Gastroesophageal sphincter (tissue), 4 donors: Measurements from ENCODE around the gene KRT34. TPM values are rescaled to one million over a fixed set of nuclear protein-coding genes. Genes with fewer than 3 reads are reported as not detected.

ENCODE experiments used
- ATAC-seq: fragments of 150-250 bp; one replicate; pipeline ENCODE4 v1.9.1; 2016; ENCODE audit warnings: mild to moderate bottlenecking, moderate library complexity
- H3K27ac ChIP-seq, 4 donors: fragments of 200-600 bp; sonication (generic) in 3 of 4; 1 replicate in 3 of 4; 2 replicates in 1 of 4; pipeline ENCODE4 v1.5.1; 2016 to 2019
- H3K27me3 ChIP-seq: fragments of 200-600 bp; sonication (generic); one replicate; pipeline ENCODE4 v1.5.1; 2019
- H3K36me3 ChIP-seq, 2 donors: fragments of 200-600 bp; sonication (generic); one replicate each; pipeline ENCODE4 v1.5.1; 2019; ENCODE audit warnings: control low read depth in 1 of 2
- H3K4me1 ChIP-seq, 3 donors: fragments of 200-600 bp; sonication (generic); 1 replicate in 2 of 3; 2 replicates in 1 of 3; pipeline ENCODE4 v1.5.1; 2016 to 2019; ENCODE audit warnings: control low read depth in 2 of 3
- H3K4me3 ChIP-seq, 2 donors: fragments of 200-600 bp; sonication (generic); one replicate each; pipeline ENCODE4 v1.5.1; 2019; ENCODE audit warnings: mild to moderate bottlenecking in 1 of 2, moderate library complexity in 1 of 2
- H3K9me3 ChIP-seq, 3 donors: fragments of 200-600 bp; sonication (generic); one replicate each; pipeline ENCODE4 v1.5.1; 2017 to 2019; ENCODE audit warnings: control low read depth in 2 of 3
- EP300 ChIP-seq: sonication (generic); formaldehyde crosslinking; IDR thresholded peaks from one replicate; pipeline ENCODE4 v1.6.1; 2017; ENCODE audit warnings: antibody characterized with exemption, mild to moderate bottlenecking
- POLR2A ChIP-seq, 2 donors: fragments of 450-650 bp; IDR thresholded peaks; one replicate each; pipeline ENCODE4 v1.6.1; 2017; ENCODE audit warnings: antibody characterized with exemption in 2 of 2, mild to moderate bottlenecking in 2 of 2, moderate library complexity in 1 of 2
- POLR2AphosphoS5 ChIP-seq: sonication (generic); formaldehyde crosslinking; IDR thresholded peaks from one replicate; pipeline ENCODE4 v1.6.1; 2017; ENCODE audit warnings: antibody characterized with exemption
- WGBS, 2 donors: methylation state at CpG; one replicate each; pipeline ENCODE4 v1.1.5; 2018; ENCODE audit warnings: low coverage in 1 of 2; 5-methylcytosine and 5-hydroxymethylcytosine counted together
- total RNA-seq, 4 donors: library from RNA; depleted of rRNA; stranded (reverse); fragments of >200 nt; gene quantifications; one replicate each; pipeline ENCODE4 v1.1.0, GENCODE V29; 2016
- TF ChIP-seq, protein P1 (sequence below), 4 experiments: fragments of 200-600 bp in 2 of 4; fragments of 450-650 bp in 2 of 4; sonication (generic) in 1 of 4; IDR thresholded peaks; one replicate each; pipeline ENCODE4 v1.5.1; 2017 to 2019; ENCODE audit warnings: antibody characterized with exemption in 4 of 4, mild to moderate bottlenecking in 2 of 4, moderate library complexity in 2 of 4

Gene KRT34
- total RNA-seq, 4 donors from 2014 or later: 0.27 TPM; not detected in 3

DNA sequence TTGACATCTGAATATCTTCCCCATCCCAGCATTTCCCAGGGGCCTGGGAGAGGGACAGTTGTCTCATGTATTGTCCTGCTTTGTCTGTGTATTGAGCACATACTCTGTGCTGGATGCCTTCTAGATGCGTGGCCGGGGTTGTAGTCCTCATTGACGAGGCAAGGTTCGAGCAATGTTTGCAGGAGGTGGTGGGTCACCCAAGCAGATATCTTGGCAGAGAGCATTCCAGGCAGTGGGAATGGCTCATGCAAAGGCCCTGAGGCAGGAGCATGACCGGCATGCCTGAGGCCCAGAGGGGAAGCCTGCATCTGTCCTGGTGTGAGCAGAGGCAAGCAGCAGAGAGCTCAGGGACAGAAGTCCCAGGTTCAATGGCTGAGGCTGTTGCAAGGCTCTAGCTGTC, 49.0 kb downstream of the KRT34 start:
- Histone ChIP-seq H3K4me1 (no peaks in the 10 kb centered on the region), H3K36me3 (no peaks in the 10 kb centered on the region), H3K27ac (no peak overlapping the region), H3K27me3 (peaks cover 13% of the 10 kb centered on the region), H3K4me3 (no peak overlapping the region), H3K9me3 (no peaks in the 10 kb centered on the region)
- ATAC-seq: no peak
- WGBS, 2 donors: 92% methylated on average over 2 of the region's 5 CpGs; no CpG with 5 or more reads in 1 of the 2 donors
- TF ChIP-seq, protein P1, sequence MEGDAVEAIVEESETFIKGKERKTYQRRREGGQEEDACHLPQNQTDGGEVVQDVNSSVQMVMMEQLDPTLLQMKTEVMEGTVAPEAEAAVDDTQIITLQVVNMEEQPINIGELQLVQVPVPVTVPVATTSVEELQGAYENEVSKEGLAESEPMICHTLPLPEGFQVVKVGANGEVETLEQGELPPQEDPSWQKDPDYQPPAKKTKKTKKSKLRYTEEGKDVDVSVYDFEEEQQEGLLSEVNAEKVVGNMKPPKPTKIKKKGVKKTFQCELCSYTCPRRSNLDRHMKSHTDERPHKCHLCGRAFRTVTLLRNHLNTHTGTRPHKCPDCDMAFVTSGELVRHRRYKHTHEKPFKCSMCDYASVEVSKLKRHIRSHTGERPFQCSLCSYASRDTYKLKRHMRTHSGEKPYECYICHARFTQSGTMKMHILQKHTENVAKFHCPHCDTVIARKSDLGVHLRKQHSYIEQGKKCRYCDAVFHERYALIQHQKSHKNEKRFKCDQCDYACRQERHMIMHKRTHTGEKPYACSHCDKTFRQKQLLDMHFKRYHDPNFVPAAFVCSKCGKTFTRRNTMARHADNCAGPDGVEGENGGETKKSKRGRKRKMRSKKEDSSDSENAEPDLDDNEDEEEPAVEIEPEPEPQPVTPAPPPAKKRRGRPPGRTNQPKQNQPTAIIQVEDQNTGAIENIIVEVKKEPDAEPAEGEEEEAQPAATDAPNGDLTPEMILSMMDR (IDR thresholded peaks at IDR 0.05): no peak
- TF ChIP-seq EP300 (no peak), POLR2AphosphoS5 (no peak)

DNA sequence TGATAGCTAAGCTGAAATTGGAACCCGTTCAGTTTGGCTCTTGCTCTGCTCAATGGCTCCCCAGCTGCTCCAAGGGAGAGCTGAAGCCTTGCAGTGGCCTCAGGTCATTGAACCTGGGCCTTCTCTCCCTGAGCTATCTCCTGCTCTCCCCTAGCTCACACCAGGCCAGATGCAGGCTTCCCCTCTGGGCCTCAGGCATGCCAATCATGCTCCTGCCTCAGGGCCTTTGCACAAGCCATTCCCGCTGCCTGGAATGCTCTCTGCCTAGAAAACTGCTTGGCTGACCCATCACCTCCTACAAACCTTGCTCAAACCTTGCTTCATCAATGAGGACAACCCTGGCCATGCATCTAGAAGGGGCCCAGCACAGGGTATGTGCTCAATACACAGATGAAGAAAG, 49.9 kb downstream of the KRT34 start:
- TF ChIP-seq EP300: no peak
- TF ChIP-seq POLR2A (IDR thresholded peaks at IDR 0.05): no peak
- TF ChIP-seq, protein P1 (IDR thresholded peaks at IDR 0.05): no peak
- no peak for TF ChIP-seq POLR2AphosphoS5
- Histone ChIP-seq H3K27me3 (peaks cover 13% of the 10 kb centered on the region), H3K27ac (no peak overlapping the region), H3K4me3 (no peak overlapping the region), H3K36me3 (no peaks in the 10 kb centered on the region), H3K4me1 (no peaks in the 10 kb centered on the region), H3K9me3 (no peaks in the 10 kb centered on the region)
- no CpG with 5 or more reads among the region's 2 CpGs for WGBS, 2 donors
- ATAC-seq: no peak

DNA sequence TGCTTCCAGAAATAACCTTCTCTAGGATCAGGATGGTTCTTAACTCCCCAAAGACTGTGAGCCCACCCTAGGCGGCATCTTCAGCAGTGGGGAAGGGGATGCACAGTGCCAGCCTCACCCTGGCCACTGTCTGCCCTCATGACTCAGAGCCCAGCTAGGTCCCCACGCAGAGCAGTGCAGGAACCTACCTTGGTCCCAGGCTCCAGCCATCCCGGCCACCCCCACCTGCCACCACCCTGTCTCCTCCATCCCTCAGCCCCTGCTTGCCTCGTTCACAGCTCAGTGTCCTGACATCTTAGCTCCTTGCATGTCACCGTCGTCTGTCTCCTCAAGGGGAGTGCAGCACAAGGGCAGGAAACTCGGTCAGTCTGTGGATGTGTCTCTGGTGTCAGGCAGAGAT, 50.5 kb downstream of the KRT34 start:
- no peaks in the 10 kb centered on the region for H3K9me3 ChIP-seq
- TF ChIP-seq POLR2A (IDR thresholded peaks at IDR 0.05) (no peak), POLR2AphosphoS5 (no peak)
- H3K36me3 ChIP-seq: no peaks in the 10 kb centered on the region
- WGBS, 2 donors: 39% methylated on average over 3 of the region's 7 CpGs; no CpG with 5 or more reads in 1 of the 2 donors
- peaks cover 13% of the 10 kb centered on the region for H3K27me3 ChIP-seq
- no peak overlapping the region for H3K27ac ChIP-seq
- H3K4me3 ChIP-seq: no peak overlapping the region
- no peaks in the 10 kb centered on the region for H3K4me1 ChIP-seq
- no peak for ATAC-seq

DNA sequence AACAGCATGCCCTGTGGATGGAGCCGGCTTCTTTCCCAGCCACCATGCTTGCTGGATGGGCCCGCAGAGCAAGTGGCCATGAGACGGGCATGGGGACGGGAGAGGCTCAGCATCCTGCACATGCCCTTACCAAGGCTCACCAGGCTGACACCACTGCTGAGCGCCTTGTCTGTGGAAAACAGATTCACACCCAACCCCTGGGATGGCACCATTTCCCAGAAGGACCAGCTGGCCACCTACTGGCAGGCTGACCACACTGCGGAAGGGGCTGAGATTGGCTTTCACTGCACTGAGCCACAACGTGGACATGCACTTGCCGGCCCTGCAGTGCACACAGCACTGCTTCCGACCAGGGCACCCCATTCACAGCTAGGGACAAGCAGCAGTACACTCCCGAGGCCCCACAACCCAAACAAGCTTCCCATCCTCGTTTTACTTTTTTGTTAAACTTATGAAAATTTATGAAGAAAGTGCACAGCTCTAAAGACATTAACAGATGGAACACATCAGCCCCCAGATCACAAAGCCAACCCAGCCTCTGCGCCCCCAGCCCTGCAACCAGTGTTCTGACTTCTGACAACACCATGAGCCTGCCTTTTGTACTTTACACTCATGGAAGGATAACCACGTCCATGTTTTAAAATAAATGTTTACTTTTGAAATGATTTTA, 52.7 kb downstream of the KRT34 start:
- Histone ChIP-seq H3K4me1 (no peaks in the 10 kb centered on the region), H3K36me3 (no peaks in the 10 kb centered on the region), H3K4me3 (no peak overlapping the region), H3K9me3 (no peaks in the 10 kb centered on the region), H3K27me3 (peaks cover 9% of the 10 kb centered on the region), H3K27ac (no peak overlapping the region)
- no peak for TF ChIP-seq POLR2AphosphoS5
- TF ChIP-seq POLR2A (IDR thresholded peaks at IDR 0.05): no peak
- TF ChIP-seq, protein P1 (IDR thresholded peaks at IDR 0.05): peak in 2 of 4 experiments; percentile 47 to 56
- TF ChIP-seq EP300: no peak
- WGBS, 2 donors: 18 to 36% methylated on average over 2 to 7 of the region's 13 CpGs
- no peak for ATAC-seq

DNA sequence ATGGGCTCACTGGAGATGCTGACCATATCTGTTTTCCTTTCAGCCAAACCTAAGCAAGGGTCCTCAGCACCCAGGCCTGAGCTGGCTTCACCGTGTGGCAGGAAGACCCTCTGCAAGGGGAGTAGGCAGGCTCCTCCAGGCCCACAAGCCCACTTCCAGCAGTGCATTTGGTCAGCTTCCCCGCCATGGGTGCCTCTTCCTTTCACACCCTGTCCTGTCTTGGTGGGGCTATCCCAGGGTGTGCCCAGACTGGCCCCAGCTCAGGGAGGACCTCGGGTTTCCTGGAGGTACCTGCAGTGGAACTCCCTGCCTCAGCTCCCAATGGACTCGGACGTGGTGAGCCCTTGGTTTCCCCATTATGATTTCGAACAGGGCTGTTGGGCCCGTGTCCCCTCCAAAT, 53.9 kb downstream of the KRT34 start:
- Histone ChIP-seq H3K9me3 (no peaks in the 10 kb centered on the region), H3K27ac (no peak overlapping the region), H3K4me1 (no peaks in the 10 kb centered on the region), H3K36me3 (no peaks in the 10 kb centered on the region), H3K4me3 (no peak overlapping the region), H3K27me3 (peaks cover 7% of the 10 kb centered on the region)
- no peak for ATAC-seq
- no CpG with 5 or more reads among the region's 7 CpGs for WGBS, 2 donors
- TF ChIP-seq POLR2A (IDR thresholded peaks at IDR 0.05): no peak
- TF ChIP-seq POLR2AphosphoS5: no peak
- TF ChIP-seq, protein P1 (IDR thresholded peaks at IDR 0.05): no peak
- no peak for TF ChIP-seq EP300

Other genes with a start within 250 kb of the KRT34 start
- gene KRTAP4-6, start 241.8 kb downstream of the KRT34 start, total RNA-seq: not detected
- gene KRTAP4-5, start 232.5 kb downstream of the KRT34 start, total RNA-seq: not detected
- not detected for gene KRTAP4-4, start 221.6 kb downstream of the KRT34 start, total RNA-seq
- gene KRTAP4-3, start 214.1 kb downstream of the KRT34 start, total RNA-seq: not detected
- not detected for gene KRTAP4-2, start 204.1 kb downstream of the KRT34 start, total RNA-seq
- gene KRTAP4-1, start 197.4 kb downstream of the KRT34 start, total RNA-seq: not detected
- not detected for gene KRTAP9-1, start 192.4 kb downstream of the KRT34 start, total RNA-seq
- gene KRTAP9-2, start 155.7 kb downstream of the KRT34 start, total RNA-seq: not detected
- gene KRTAP9-3, start 149.9 kb downstream of the KRT34 start, total RNA-seq: not detected
- gene KRTAP9-8, start 144.3 kb downstream of the KRT34 start, total RNA-seq: not detected
- not detected for gene KRTAP9-4, start 132.6 kb downstream of the KRT34 start, total RNA-seq
- gene KRTAP9-9, start 126.9 kb downstream of the KRT34 start, total RNA-seq: not detected
- gene KRTAP9-6, start 116.9 kb downstream of the KRT34 start, total RNA-seq: not detected
- under 1 TPM in 1 of 4 donors, not detected in 3; 0.66 TPM for gene KRTAP9-7, start 106.6 kb downstream of the KRT34 start, total RNA-seq
- not detected for gene KRTAP29-1, start 79.5 kb downstream of the KRT34 start, total RNA-seq
- not detected for gene KRTAP16-1, start 73.0 kb downstream of the KRT34 start, total RNA-seq
- not detected for gene KRTAP17-1, start 66.6 kb downstream of the KRT34 start, total RNA-seq
- not detected for gene KRT33A, start 31.5 kb downstream of the KRT34 start, total RNA-seq
- not detected for gene KRT33B, start 12.5 kb downstream of the KRT34 start, total RNA-seq
- gene KRT31, start 15.3 kb upstream of the KRT34 start, total RNA-seq: not detected
- not detected for gene KRT37, start 42.3 kb upstream of the KRT34 start, total RNA-seq
- gene KRT38, start 58.7 kb upstream of the KRT34 start, total RNA-seq: not detected
- gene KRT32, start 85.1 kb upstream of the KRT34 start, total RNA-seq: under 1 TPM in 1 of 4 donors, not detected in 3; 0.13 TPM
- not detected for gene KRT35, start 98.8 kb upstream of the KRT34 start, total RNA-seq
- not detected for gene KRT36, start 107.6 kb upstream of the KRT34 start, total RNA-seq
- 1,000 to 10,000 TPM in 1 of 4 donors, 100 to 1,000 TPM in 1, 10 to 100 TPM in 2; 20.7 to 1,501 (median 80.1) TPM for gene KRT13, start 123.3 kb upstream of the KRT34 start, total RNA-seq
- gene KRT15, start 136.6 kb upstream of the KRT34 start, total RNA-seq: 100 to 1,000 TPM in 1 of 4 donors, 1 to 10 TPM in 3; 1.2 to 129 (median 4.2) TPM
- 100 to 1,000 TPM in 1 of 4 donors, 1 to 10 TPM in 3; 2.9 to 154 (median 6.5) TPM for gene KRT19, start 146.0 kb upstream of the KRT34 start, total RNA-seq
- gene KRT9, start 189.8 kb upstream of the KRT34 start, total RNA-seq: not detected
- 100 to 1,000 TPM in 1 of 4 donors, 10 to 100 TPM in 1, 1 to 10 TPM in 1, not detected in 1; 1.4 to 105 (median 41.1) TPM for gene KRT14, start 204.6 kb upstream of the KRT34 start, total RNA-seq
- gene KRT16, start 230.5 kb upstream of the KRT34 start, total RNA-seq: 10 to 100 TPM in 2 of 4 donors, 1 to 10 TPM in 2; 1.1 to 78.8 (median 13.5) TPM
- 10 to 100 TPM in 2 of 4 donors, 1 to 10 TPM in 1, not detected in 1; 7.0 to 18.5 (median 17.4) TPM for gene KRT17, start 242.3 kb upstream of the KRT34 start, total RNA-seq